LoVo (cell line): ENCODE results near the gene ABCB11.

Source experiments
- DNase-seq: peaks from one replicate; pipeline ENCODE4 v3.0.0-alpha.2; 2016; ENCODE audit warnings: low spot score

ABCB11 gene

GRCh38 chr2:169042856-169043255 lies 11.7 kb upstream of the ABCB11 start:
- no peak for DNase-seq

- no peak for DNase-seq
Measured at GRCh38 chr2:169041594-169041993, 10.5 kb upstream of the ABCB11 start.

GRCh38 chr2:169039702-169040101 lies 8.6 kb upstream of the ABCB11 start:
- DNase-seq, result no peak

GRCh38 chr2:169038338-169038757 lies 7.2 kb upstream of the ABCB11 start:
- peak; percentile 61 for DNase-seq

GRCh38 chr2:169036736-169037440 lies 5.8 kb upstream of the ABCB11 start:
- DNase-seq, result no peak

GRCh38 chr2:169035887-169036286 lies 4.8 kb upstream of the ABCB11 start:
- no peak for DNase-seq

- no peak for DNase-seq
Measured at GRCh38 chr2:169034984-169035544, 3.9 kb upstream of the ABCB11 start.

- peak; percentile 48 for DNase-seq
Measured at GRCh38 chr2:169034256-169034655, 3.1 kb upstream of the ABCB11 start.

GRCh38 chr2:169029341-169029740 lies 1.8 kb downstream of the ABCB11 start:
- no peak for DNase-seq

- no peak for DNase-seq
Measured at GRCh38 chr2:169027234-169027633, 3.9 kb downstream of the ABCB11 start.

- DNase-seq, result no peak
Measured at GRCh38 chr2:169026056-169026455, 5.1 kb downstream of the ABCB11 start.

- no peak for DNase-seq
Measured at GRCh38 chr2:169023161-169023560, 8.0 kb downstream of the ABCB11 start.

- no peak for DNase-seq
Measured at GRCh38 chr2:169018390-169018789, 12.7 kb downstream of the ABCB11 start.

- no peak for DNase-seq
Measured at GRCh38 chr2:169015943-169016342, 15.2 kb downstream of the ABCB11 start.

GRCh38 chr2:169014780-169015179 lies 16.3 kb downstream of the ABCB11 start:
- DNase-seq, result no peak

GRCh38 chr2:169013628-169014026 lies 17.5 kb downstream of the ABCB11 start:
- DNase-seq, result no peak

- no peak for DNase-seq
Measured at GRCh38 chr2:169012812-169013627, 18.1 kb downstream of the ABCB11 start.

- DNase-seq, result peak; percentile 87
Measured at GRCh38 chr2:169012191-169012792, 18.8 kb downstream of the ABCB11 start.

GRCh38 chr2:169011698-169012097 lies 19.4 kb downstream of the ABCB11 start:
- no peak for DNase-seq

- peak; percentile 49 for DNase-seq
Measured at GRCh38 chr2:169010633-169011460, 20.3 kb downstream of the ABCB11 start.

- DNase-seq, result no peak
Measured at GRCh38 chr2:169009865-169010579, 21.1 kb downstream of the ABCB11 start.
